Activated naive CD8-positive, alpha-beta T cell (primary cell): ENCODE measurements around the gene CYP24A1.
"Not testable (repeated sequence)": the region's sequence is repeated elsewhere in the genome, so short reads cannot be mapped to it uniquely, and the experiment has no call there.

Source experiments
- H3K27ac Mint-ChIP-seq: one replicate; pipeline ENCODE4 v1.8.0; 2021; ENCODE audit warnings: mixed read lengths
- H3K27me3 Mint-ChIP-seq: one replicate; pipeline ENCODE4 v1.8.0; 2021; ENCODE audit warnings: mixed read lengths
- H3K36me3 Mint-ChIP-seq: one replicate; pipeline ENCODE4 v1.8.0; 2021; ENCODE audit warnings: mixed read lengths
- H3K4me1 Mint-ChIP-seq: one replicate; pipeline ENCODE4 v1.8.0; 2021; ENCODE audit warnings: low read depth, mixed read lengths
- H3K4me3 Mint-ChIP-seq: one replicate; pipeline ENCODE4 v1.8.0; 2021; ENCODE audit warnings: mild to moderate bottlenecking, mixed read lengths
- H3K9me3 Mint-ChIP-seq: one replicate; pipeline ENCODE4 v1.8.0; 2021; ENCODE audit warnings: low read depth, mixed read lengths

The CYP24A1 gene

DNA sequence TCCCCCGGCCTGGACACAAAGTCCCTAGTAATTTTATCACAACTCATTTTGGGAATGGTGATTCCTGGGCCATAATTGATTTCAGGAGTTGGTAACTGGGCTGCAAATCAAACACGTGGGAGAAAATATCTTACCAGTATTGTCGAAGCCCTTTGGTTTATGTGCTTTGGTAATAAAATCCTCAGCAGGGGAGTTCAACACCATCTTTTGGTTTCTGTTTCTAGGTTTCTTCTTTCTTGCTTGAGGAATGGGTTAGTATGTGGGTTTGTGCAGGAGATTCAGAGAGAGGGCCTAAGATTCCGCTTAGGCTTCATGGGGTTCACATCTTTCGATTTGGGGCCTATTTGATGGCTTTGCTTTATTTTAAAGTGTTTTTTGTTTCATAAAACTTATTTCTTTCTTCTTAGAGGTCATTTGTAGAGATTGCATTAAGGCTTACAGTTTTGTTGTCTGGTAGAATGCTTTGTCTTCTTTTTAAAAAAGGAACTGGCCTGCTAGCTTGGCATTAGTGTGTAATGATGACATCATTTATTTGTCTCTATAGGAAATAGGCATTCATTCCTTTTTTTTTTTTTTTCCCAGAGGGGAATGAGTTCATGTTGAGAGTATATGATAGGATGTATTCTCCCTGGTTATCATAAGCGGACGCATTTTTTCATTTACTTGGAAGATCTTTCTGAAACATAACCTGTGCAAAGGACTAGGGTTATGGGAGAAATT lies 45.8 kb downstream of the CYP24A1 start:
- no peak overlapping the region for H3K27ac Mint-ChIP-seq
- H3K36me3 Mint-ChIP-seq, result no peaks in the 10 kb centered on the region
- H3K27me3 Mint-ChIP-seq, result peaks cover 8% of the 10 kb centered on the region
- no peaks in the 10 kb centered on the region for H3K9me3 Mint-ChIP-seq
- H3K4me3 Mint-ChIP-seq, result no peak overlapping the region
- H3K4me1 Mint-ChIP-seq, result no peaks in the 10 kb centered on the region

DNA sequence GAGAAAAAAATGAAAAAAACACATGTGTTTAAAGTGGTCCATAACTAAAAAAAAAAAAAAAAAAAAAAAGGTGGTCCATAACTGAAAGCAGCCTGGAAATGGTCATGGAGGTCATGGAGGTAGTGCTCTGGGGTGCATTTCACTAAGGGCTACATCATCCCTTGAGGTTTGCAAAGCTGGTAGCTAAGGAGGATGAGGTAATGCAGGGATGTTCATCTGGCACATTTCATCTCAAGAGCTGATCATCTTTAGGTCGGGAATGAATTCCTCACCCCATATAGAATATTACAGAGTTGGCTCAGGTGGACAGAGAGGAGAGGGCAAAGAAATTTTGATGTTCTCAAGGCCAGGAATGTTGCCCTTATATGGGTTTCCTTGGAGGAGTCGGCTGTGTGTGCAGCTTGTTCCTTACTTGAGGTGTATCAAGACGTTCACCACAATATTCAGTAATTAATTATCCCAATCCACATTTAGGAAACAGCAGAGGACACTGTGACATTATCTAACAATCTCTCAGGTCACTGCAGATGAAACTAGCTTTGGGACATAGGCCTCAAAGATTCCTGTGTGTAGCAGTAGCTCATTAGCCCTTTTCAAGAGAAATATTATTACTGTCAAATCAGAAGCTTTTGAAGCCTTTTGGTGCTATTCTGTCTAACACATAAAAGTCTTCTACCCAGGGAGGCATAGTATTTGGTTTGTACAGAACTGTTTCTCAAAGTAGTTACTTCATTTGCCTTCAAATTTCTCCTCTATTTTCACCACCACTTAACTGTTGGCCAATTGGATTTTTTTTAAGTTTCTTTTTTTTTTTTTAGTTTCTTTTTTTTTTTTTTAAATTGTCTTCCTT lies 46.8 kb downstream of the CYP24A1 start:
- H3K4me3 Mint-ChIP-seq, result no peak overlapping the region
- H3K9me3 Mint-ChIP-seq, result no peaks in the 10 kb centered on the region
- no peaks in the 10 kb centered on the region for H3K36me3 Mint-ChIP-seq
- peaks cover 2% of the 10 kb centered on the region for H3K4me1 Mint-ChIP-seq
- no peak overlapping the region for H3K27ac Mint-ChIP-seq
- peaks cover 8% of the 10 kb centered on the region for H3K27me3 Mint-ChIP-seq

- not testable (repeated sequence) for H3K27me3 Mint-ChIP-seq, H3K9me3 Mint-ChIP-seq, H3K27ac Mint-ChIP-seq, H3K4me3 Mint-ChIP-seq, H3K36me3 Mint-ChIP-seq, H3K4me1 Mint-ChIP-seq
These were observed 47.5 kb downstream of the CYP24A1 start for GRCh38 chr20:54126328-54126727.

DNA sequence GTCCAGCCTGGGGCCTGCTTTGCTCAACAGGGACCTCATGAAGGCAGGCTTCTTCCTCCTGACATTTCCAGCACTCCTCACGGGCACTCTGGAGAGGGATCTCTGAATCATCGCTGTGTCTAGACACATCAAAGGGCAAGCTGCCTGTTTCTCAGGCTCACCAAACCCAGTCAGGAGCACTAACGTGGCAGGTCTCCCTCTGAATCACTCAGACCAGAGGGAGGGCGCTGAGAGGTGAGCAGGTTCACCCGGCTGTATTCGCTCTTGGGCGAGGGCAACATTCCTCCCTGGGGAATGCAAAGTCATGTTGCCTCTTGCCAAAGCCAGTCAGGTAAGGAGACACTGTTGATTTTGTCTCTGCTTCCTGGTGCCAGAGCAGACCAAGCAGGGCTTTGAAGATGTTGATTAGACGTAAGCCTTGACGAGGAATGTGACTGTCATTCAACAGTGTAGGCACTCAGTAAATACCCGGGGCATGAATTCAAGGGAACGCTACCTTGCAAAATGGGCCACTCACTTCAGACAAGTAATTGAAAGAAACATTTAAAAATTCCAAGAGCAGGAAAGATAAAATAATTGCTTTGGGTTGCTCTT lies 50.1 kb downstream of the CYP24A1 start:
- Mint-ChIP-seq H3K4me3 (no peak overlapping the region), H3K9me3 (no peaks in the 10 kb centered on the region), H3K27ac (no peak overlapping the region), H3K27me3 (no peaks in the 10 kb centered on the region), H3K36me3 (no peaks in the 10 kb centered on the region), H3K4me1 (peaks cover 4% of the 10 kb centered on the region)

- H3K36me3 Mint-ChIP-seq, result no peaks in the 10 kb centered on the region
- peaks cover 4% of the 10 kb centered on the region for H3K4me1 Mint-ChIP-seq
- no peaks in the 10 kb centered on the region for H3K9me3 Mint-ChIP-seq
- no peaks in the 10 kb centered on the region for H3K27me3 Mint-ChIP-seq
- no peak overlapping the region for H3K27ac Mint-ChIP-seq
- H3K4me3 Mint-ChIP-seq, result no peak overlapping the region
These were observed 50.9 kb downstream of the CYP24A1 start for GRCh38 chr20:54122681-54123586.

DNA sequence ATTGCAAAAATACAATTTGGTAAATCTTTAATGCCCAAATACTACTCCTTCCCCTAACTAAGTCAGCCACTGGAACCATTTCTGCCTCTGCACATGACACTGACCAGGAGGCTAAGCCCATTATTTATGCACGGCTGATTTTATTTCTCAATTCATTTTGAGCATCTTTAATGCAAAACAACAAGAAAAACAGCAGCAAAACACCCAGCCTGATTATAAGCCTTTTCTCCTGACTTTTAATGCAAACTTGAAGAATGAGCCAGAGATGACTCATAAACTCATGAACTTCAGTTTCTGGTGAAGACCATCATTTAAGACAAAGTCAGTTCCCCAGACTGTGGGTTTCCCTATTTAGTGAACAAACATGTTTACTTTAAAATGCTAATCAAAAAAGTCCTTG lies 51.6 kb downstream of the CYP24A1 start:
- no peaks in the 10 kb centered on the region for H3K36me3 Mint-ChIP-seq
- no peaks in the 10 kb centered on the region for H3K9me3 Mint-ChIP-seq
- no peak overlapping the region for H3K4me3 Mint-ChIP-seq
- no peak overlapping the region for H3K27ac Mint-ChIP-seq
- H3K4me1 Mint-ChIP-seq, result peaks cover 4% of the 10 kb centered on the region
- H3K27me3 Mint-ChIP-seq, result no peaks in the 10 kb centered on the region

DNA sequence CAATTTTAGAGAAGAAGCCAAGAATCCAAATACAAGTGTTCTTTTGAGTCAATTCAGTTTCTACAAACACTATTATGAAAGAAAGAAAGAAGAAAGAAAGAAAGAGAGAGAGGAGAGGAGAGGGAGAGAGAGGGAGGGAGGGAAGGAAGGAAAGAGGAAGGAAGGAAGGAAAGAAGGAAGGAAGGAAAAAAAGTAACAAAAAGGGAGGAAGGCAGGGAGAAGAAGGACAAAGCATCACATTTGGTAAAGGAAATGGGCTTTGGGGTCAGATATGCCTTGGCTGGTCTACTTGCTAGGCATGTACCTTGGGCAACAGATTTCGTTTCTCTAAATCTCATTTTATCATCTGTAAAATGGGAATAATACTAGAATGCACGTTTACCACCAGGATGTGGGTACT lies 54.0 kb downstream of the CYP24A1 start:
- Mint-ChIP-seq H3K36me3 (no peaks in the 10 kb centered on the region), H3K4me1 (peaks cover 4% of the 10 kb centered on the region), H3K4me3 (no peak overlapping the region), H3K27me3 (no peaks in the 10 kb centered on the region), H3K9me3 (no peaks in the 10 kb centered on the region), H3K27ac (no peak overlapping the region)

GRCh38 chr20:54118220-54119001 lies 55.4 kb downstream of the CYP24A1 start:
- Mint-ChIP-seq H3K4me3 (no peak overlapping the region), H3K27me3 (peaks cover 6% of the 10 kb centered on the region), H3K4me1 (peaks cover 4% of the 10 kb centered on the region), H3K27ac (no peak overlapping the region), H3K9me3 (no peaks in the 10 kb centered on the region), H3K36me3 (no peaks in the 10 kb centered on the region)

GRCh38 chr20:54116550-54117235 lies 57.1 kb downstream of the CYP24A1 start:
- Mint-ChIP-seq H3K4me3 (no peak overlapping the region), H3K27ac (no peak overlapping the region), H3K36me3 (no peaks in the 10 kb centered on the region), H3K4me1 (peaks cover 2% of the 10 kb centered on the region), H3K9me3 (no peaks in the 10 kb centered on the region), H3K27me3 (peaks cover 6% of the 10 kb centered on the region)

DNA sequence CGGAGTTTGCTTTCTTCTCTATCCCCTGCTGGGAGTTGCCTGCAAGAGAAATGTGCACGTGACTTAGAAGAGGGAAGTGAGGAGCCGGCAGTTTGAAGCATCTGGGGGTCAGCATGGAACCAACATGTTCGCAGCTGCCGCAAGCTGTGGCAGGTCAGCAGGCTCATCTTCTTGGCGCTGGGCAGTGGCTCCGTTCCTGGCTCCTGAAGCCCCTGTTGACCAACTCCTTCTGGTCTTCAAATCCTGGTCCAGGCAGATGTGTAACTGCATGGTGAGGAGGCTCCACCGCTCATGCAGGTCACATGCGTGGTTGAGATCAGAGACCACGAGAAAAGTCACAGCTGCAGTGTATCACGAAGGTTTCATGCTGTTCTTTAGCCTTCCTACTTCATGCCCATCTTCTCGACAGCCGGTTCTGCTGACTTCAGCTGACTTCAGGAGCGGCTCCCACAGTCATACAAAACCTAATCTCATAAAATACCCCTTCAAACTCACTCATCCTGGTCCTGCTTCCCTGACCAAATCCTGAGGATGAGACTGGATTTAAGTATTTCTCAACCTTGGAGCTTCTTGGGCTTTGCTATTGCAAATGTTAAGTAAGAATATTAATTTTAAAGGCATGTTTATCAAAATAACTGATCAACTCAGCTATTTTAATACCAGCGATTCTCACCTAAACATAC lies 58.5 kb downstream of the CYP24A1 start:
- Mint-ChIP-seq H3K4me1 (no peaks in the 10 kb centered on the region), H3K27ac (no peak overlapping the region), H3K9me3 (no peaks in the 10 kb centered on the region), H3K36me3 (no peaks in the 10 kb centered on the region), H3K27me3 (peaks cover 10% of the 10 kb centered on the region), H3K4me3 (no peak overlapping the region)

DNA sequence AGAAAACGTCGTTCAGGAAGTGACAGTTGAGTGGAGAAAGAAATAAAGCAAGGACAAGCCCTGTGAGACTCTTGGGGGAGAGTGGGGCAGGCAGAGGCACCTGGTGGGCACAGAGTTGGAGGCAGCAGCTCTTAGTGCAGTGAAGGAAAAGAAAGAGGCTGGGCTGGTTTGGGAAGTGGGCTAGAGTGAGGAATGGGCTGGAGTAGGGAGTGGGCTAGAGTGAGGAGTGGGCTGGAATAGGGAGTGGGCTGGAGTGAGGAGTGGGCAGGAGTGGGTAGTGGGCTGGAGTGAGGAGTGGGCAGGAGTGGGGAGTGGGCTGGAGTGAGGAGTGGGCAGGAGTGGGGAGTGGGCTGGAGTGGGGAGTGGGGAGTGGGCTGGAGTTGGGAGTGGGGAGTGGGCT lies 59.7 kb downstream of the CYP24A1 start:
- H3K27ac Mint-ChIP-seq, result no peak overlapping the region
- peaks cover 10% of the 10 kb centered on the region for H3K27me3 Mint-ChIP-seq
- H3K9me3 Mint-ChIP-seq, result no peaks in the 10 kb centered on the region
- no peaks in the 10 kb centered on the region for H3K36me3 Mint-ChIP-seq
- no peaks in the 10 kb centered on the region for H3K4me1 Mint-ChIP-seq
- H3K4me3 Mint-ChIP-seq, result no peak overlapping the region

GRCh38 chr20:54113566-54113965 lies 60.2 kb downstream of the CYP24A1 start:
- Mint-ChIP-seq H3K9me3 (no peaks in the 10 kb centered on the region), H3K27me3 (peaks cover 10% of the 10 kb centered on the region), H3K4me3 (no peak overlapping the region), H3K36me3 (no peaks in the 10 kb centered on the region), H3K4me1 (no peaks in the 10 kb centered on the region), H3K27ac (no peak overlapping the region)

- no peak overlapping the region for H3K27ac Mint-ChIP-seq
- H3K9me3 Mint-ChIP-seq, result no peaks in the 10 kb centered on the region
- no peak overlapping the region for H3K4me3 Mint-ChIP-seq
- no peaks in the 10 kb centered on the region for H3K36me3 Mint-ChIP-seq
- H3K4me1 Mint-ChIP-seq, result no peaks in the 10 kb centered on the region
- peaks cover 10% of the 10 kb centered on the region for H3K27me3 Mint-ChIP-seq
These were observed 61.4 kb downstream of the CYP24A1 start for GRCh38 chr20:54112221-54112884.
